Cardiac fibroblast (primary cell): ENCODE results near the gene USP12.
A peak's percentile ranks its signal among the peaks of the same experiment; 100 is the strongest.

Experiments
- DNase-seq, 2 donors: peaks; one replicate each; pipeline versions ENCODE4 v3.0.0 to v3.0.0-alpha.2; 2010; ENCODE audit warnings: low read depth in 2 of 2
- H3K4me3 ChIP-seq, 2 donors: replicated peaks in 1 of 2; 1 replicate in 1 of 2; 2 replicates in 1 of 2; pipeline ENCODE4 v1.5.1; 2011; ENCODE audit warnings: low read depth in 2 of 2, low read length in 2 of 2, mild to moderate bottlenecking in 2 of 2, moderate library complexity in 1 of 2
- CTCF ChIP-seq: IDR thresholded peaks from one replicate; pipeline ENCODE4 v1.5.1; 2011; ENCODE audit warnings: low read depth, mild to moderate bottlenecking, low read length, inconsistent platforms

The USP12 gene

GRCh38 chr13:27053210-27053884 is 118.3 kb downstream of the USP12 start:
- DNase-seq: peak in 1 of 2 donors; percentile 15
- no peak overlapping the region for H3K4me3 ChIP-seq
- no peak for TF ChIP-seq CTCF

- DNase-seq: no peak
- no peak for TF ChIP-seq CTCF
- no peak overlapping the region for H3K4me3 ChIP-seq
Observed at GRCh38 chr13:27052551-27053208, 118.9 kb downstream of the USP12 start.

GRCh38 chr13:27047081-27047480 is 124.5 kb downstream of the USP12 start:
- no peak for DNase-seq
- no peak overlapping the region for H3K4me3 ChIP-seq
- no peak for TF ChIP-seq CTCF

- no peak overlapping the region for H3K4me3 ChIP-seq
- TF ChIP-seq CTCF: no peak
- DNase-seq: no peak
Observed at GRCh38 chr13:27044837-27045570, 126.6 kb downstream of the USP12 start.

- DNase-seq: peak; percentile 89 to 95
Observed at GRCh38 chr13:27043013-27043412, 128.6 kb downstream of the USP12 start.

GRCh38 chr13:27041341-27041740 is 130.3 kb downstream of the USP12 start:
- H3K4me3 ChIP-seq: no peak overlapping the region
- DNase-seq: no peak
- no peak for TF ChIP-seq CTCF

More at GRCh38 chr13:27043013-27043412, 128.6 kb downstream of the USP12 start:
- TF ChIP-seq CTCF: no peak
- H3K4me3 ChIP-seq: no peak overlapping the region
